ENCODE data around the gene ACSS3.
"Not testable (repeated sequence)": the region's sequence is repeated elsewhere in the genome, so short reads cannot be mapped to it uniquely, and the experiment has no call there.

The ACSS3 gene

DNA sequence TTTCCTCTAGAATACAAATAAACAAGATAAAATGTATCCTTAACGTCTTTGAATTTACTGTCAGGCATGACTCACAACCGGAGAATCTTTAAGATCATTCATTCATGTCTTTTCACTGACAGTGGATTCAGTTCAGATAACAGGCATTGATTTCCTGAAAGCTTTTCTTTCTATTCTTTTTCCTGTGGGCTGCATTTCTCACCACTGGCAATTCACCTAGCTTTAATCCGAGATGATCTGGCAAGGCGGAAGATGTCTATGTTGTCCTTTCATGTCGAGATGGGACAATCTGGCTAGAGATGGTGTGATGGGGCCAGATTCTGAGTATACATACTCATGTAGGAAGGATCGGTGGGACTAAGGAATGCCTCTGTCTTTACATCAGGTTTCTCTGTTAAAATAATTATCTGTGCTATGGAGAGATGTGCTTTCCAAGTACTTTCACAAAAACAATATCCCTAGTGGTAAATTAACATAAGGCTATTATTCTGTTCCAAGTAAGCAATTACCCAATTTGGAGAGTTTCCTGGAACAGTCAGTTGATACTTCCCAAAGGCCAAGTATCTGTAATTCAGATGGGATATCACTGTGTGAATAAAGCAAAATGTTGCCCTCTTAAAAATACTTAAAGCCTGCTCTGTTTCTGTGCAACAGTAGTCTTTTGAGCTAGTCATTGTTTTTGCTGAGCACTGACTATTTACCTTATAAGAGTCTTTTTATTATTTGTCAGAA, 17.8 kb downstream of the ACSS3 start:
- Histone ChIP-seq H3K18ac (ENCODE audit: low read length) (no peak overlapping the region), H2AK5ac (ENCODE audit: low read length) (no peak overlapping the region), H2BK5ac (ENCODE audit: low read length) (no peak overlapping the region), H4K5ac (ENCODE audit: low read length) (no peak overlapping the region), H3K27ac (ENCODE audit: low read depth, low read length) (peak overlapping the region; percentile 37), H3K23ac (ENCODE audit: low read length) (no peak overlapping the region), H3K56ac (ENCODE audit: low read length) (peak overlapping the region; percentile 4), H3K4me2 (ENCODE audit: low read length) (no peak overlapping the region), H2BK15ac (replicated peaks; ENCODE audit: low read depth) (peak overlapping the region; percentile 57), H3K4me3 (ENCODE audit: low read length) (no peak overlapping the region), H3K79me1 (ENCODE audit: low read length) (peaks cover 11% of the 10 kb centered on the region), H2BK120ac (ENCODE audit: low read depth, low read length) (no peak overlapping the region), H3K4me1 (ENCODE audit: control insufficient read depth, low read depth, low read length) (peaks cover 2% of the 10 kb centered on the region), H3K9ac (ENCODE audit: low read length) (no peak overlapping the region), H3K27me3 (ENCODE audit: insufficient read depth, low read length, poor library complexity) (no peaks in the 10 kb centered on the region), H3K4ac (ENCODE audit: low read depth, low read length) (no peak overlapping the region), H3K79me2 (ENCODE audit: control insufficient read depth, insufficient read depth, low read length) (peaks cover 16% of the 10 kb centered on the region), H4K8ac (ENCODE audit: low read depth, low read length) (no peak overlapping the region), H3K36me3 (ENCODE audit: control insufficient read depth, insufficient read depth, low read length) (no peaks in the 10 kb centered on the region)
- WGBS (ENCODE audit: extremely low coverage, insufficient coverage, low lambda C conversion rate): no CpG with 5 or more reads among the region's 6 CpGs
- DNase-seq: peak; percentile 83

DNA sequence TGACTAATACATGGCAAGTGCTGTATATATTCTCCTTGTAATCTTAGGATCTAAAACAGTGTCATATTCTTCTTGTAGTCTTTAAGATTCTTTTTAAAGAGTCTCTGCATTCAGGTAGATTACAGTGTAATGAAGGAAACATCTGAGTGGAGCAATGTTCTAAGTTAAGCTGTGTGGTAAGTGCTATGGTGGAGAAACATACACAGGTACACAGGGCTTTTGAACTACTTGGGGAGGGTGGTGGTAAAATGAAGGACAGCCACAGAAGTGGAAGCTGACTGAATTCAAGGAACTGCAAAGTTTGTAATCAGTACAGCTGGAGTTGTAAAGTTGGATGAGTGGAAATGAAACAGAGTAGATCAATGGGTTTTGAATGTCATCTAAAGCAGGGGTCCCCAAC, 27.8 kb downstream of the ACSS3 start:
- Histone ChIP-seq H2BK5ac (ENCODE audit: low read length) (no peak overlapping the region), H3K36me3 (ENCODE audit: control insufficient read depth, insufficient read depth, low read length) (peaks cover 2% of the 10 kb centered on the region), H3K79me1 (ENCODE audit: low read length) (peaks cover 10% of the 10 kb centered on the region), H3K79me2 (ENCODE audit: control insufficient read depth, insufficient read depth, low read length) (peaks cover 1% of the 10 kb centered on the region), H3K18ac (ENCODE audit: low read length) (no peak overlapping the region), H3K56ac (ENCODE audit: low read length) (no peak overlapping the region), H4K8ac (ENCODE audit: low read depth, low read length) (no peak overlapping the region), H2BK120ac (ENCODE audit: low read depth, low read length) (no peak overlapping the region), H3K4me1 (ENCODE audit: control insufficient read depth, low read depth, low read length) (peaks cover 1% of the 10 kb centered on the region), H3K4ac (ENCODE audit: low read depth, low read length) (no peak overlapping the region), H3K23ac (ENCODE audit: low read length) (no peak overlapping the region), H3K27ac (ENCODE audit: low read depth, low read length) (no peak overlapping the region), H3K9ac (ENCODE audit: low read length) (no peak overlapping the region), H3K27me3 (ENCODE audit: insufficient read depth, low read length, poor library complexity) (no peaks in the 10 kb centered on the region), H3K4me3 (ENCODE audit: low read length) (no peak overlapping the region), H4K5ac (ENCODE audit: low read length) (no peak overlapping the region), H2AK5ac (ENCODE audit: low read length) (no peak overlapping the region), H2BK15ac (replicated peaks; ENCODE audit: low read depth) (no peak overlapping the region), H3K4me2 (ENCODE audit: low read length) (no peak overlapping the region)
- DNase-seq: no peak

DNA sequence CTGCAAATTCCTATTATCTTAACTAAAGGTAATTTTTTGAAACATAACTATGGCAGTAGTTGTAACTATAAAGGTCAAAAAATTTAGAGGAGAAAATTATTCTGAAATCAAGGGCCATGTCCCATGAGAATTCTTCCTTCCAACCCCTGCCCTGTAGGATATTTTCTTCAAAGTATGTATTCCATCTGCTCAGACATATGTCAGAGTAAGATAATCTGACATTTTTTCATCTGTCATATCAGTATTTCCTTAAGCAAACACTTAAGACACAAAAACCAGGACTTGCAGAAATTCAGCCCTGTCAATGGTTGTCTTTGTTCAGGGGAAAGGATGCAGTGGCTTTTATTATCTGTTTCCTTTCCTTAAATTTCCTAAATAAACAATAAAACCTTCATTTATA, 36.3 kb downstream of the ACSS3 start:
- no peak overlapping the region for H3K9ac ChIP-seq (ENCODE audit: low read length)
- H4K5ac ChIP-seq (ENCODE audit: low read length): no peak overlapping the region
- no peak overlapping the region for H3K27ac ChIP-seq (ENCODE audit: low read depth, low read length)
- no peak overlapping the region for H2BK5ac ChIP-seq (ENCODE audit: low read length)
- no peaks in the 10 kb centered on the region for H3K79me2 ChIP-seq (ENCODE audit: control insufficient read depth, insufficient read depth, low read length)
- H3K4me3 ChIP-seq (ENCODE audit: low read length): no peak overlapping the region
- no peak overlapping the region for H3K4me2 ChIP-seq (ENCODE audit: low read length)
- H3K4ac ChIP-seq (ENCODE audit: low read depth, low read length): no peak overlapping the region
- H2BK15ac ChIP-seq (replicated peaks; ENCODE audit: low read depth): no peak overlapping the region
- DNase-seq: no peak
- no peak overlapping the region for H3K23ac ChIP-seq (ENCODE audit: low read length)
- no peak overlapping the region for H2BK120ac ChIP-seq (ENCODE audit: low read depth, low read length)
- peaks cover 2% of the 10 kb centered on the region for H3K36me3 ChIP-seq (ENCODE audit: control insufficient read depth, insufficient read depth, low read length)
- H3K18ac ChIP-seq (ENCODE audit: low read length): no peak overlapping the region
- H3K79me1 ChIP-seq (ENCODE audit: low read length): no peaks in the 10 kb centered on the region
- no peaks in the 10 kb centered on the region for H3K4me1 ChIP-seq (ENCODE audit: control insufficient read depth, low read depth, low read length)
- H2AK5ac ChIP-seq (ENCODE audit: low read length): no peak overlapping the region
- H3K27me3 ChIP-seq (ENCODE audit: insufficient read depth, low read length, poor library complexity): no peaks in the 10 kb centered on the region
- no peak overlapping the region for H4K8ac ChIP-seq (ENCODE audit: low read depth, low read length)
- no peak overlapping the region for H3K56ac ChIP-seq (ENCODE audit: low read length)

DNA sequence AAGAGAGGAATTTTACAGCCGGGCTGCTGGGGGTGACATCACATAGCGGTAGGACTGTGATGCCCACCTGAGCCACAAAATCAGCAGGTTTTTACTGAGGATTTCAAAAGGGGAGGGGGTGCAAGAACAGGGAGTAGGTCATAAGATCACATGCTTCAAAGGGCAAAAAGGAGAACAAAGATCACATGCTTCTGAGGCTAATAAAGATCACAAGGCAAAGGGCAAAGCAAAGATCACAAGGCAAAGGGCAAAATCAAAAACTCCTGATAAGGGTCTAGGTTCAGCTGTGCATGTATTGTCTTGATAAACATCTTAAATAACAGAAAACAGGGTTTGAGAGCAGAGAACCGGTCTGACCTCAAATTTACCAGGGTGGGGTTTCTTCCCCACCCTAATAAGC, 41.2 kb downstream of the ACSS3 start:
- not testable (repeated sequence) for H3K4me3 ChIP-seq (ENCODE audit: low read length); H3K27ac ChIP-seq (ENCODE audit: low read depth, low read length); H3K4me2 ChIP-seq (ENCODE audit: low read length); H3K4ac ChIP-seq (ENCODE audit: low read depth, low read length); H3K79me1 ChIP-seq (ENCODE audit: low read length); H3K56ac ChIP-seq (ENCODE audit: low read length); H3K9ac ChIP-seq (ENCODE audit: low read length); H4K5ac ChIP-seq (ENCODE audit: low read length); H3K4me1 ChIP-seq (ENCODE audit: control insufficient read depth, low read depth, low read length); H2BK5ac ChIP-seq (ENCODE audit: low read length); H4K8ac ChIP-seq (ENCODE audit: low read depth, low read length); H2BK120ac ChIP-seq (ENCODE audit: low read depth, low read length); H3K18ac ChIP-seq (ENCODE audit: low read length); H2BK15ac ChIP-seq (replicated peaks; ENCODE audit: low read depth); H3K36me3 ChIP-seq (ENCODE audit: control insufficient read depth, insufficient read depth, low read length); H3K27me3 ChIP-seq (ENCODE audit: insufficient read depth, low read length, poor library complexity); DNase-seq; H3K23ac ChIP-seq (ENCODE audit: low read length); H2AK5ac ChIP-seq (ENCODE audit: low read length); H3K79me2 ChIP-seq (ENCODE audit: control insufficient read depth, insufficient read depth, low read length)
- WGBS (ENCODE audit: extremely low coverage, insufficient coverage, low lambda C conversion rate): no CpG with 5 or more reads among the region's 3 CpGs

DNA sequence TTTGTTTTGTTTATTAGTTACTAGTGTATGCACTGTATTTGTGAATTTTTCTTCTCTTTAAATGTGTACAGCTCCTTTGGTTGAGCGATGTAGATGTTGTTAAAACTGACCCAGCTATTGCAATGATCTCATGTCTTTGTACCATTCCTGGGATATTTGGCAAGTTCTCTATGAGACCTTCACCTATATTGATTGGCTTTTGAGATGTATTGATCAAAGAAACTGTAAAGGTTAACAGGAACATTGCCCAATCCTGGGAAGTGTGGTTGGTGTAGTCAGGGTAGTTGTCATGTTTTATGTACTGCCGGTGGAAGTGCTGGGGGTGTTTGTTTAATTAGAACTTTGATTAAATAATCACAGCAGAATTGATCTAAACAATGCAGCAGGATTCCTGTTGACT, 43.1 kb downstream of the ACSS3 start:
- no peaks in the 10 kb centered on the region for H3K36me3 ChIP-seq (ENCODE audit: control insufficient read depth, insufficient read depth, low read length)
- no peak overlapping the region for H3K27ac ChIP-seq (ENCODE audit: low read depth, low read length)
- no peak overlapping the region for H3K4me3 ChIP-seq (ENCODE audit: low read length)
- no peak overlapping the region for H2BK5ac ChIP-seq (ENCODE audit: low read length)
- H3K79me1 ChIP-seq (ENCODE audit: low read length): peaks cover 3% of the 10 kb centered on the region
- H4K5ac ChIP-seq (ENCODE audit: low read length): no peak overlapping the region
- H3K4ac ChIP-seq (ENCODE audit: low read depth, low read length): no peak overlapping the region
- H4K8ac ChIP-seq (ENCODE audit: low read depth, low read length): no peak overlapping the region
- no peak overlapping the region for H3K4me2 ChIP-seq (ENCODE audit: low read length)
- WGBS (ENCODE audit: extremely low coverage, insufficient coverage, low lambda C conversion rate): no CpG with 5 or more reads among the region's 2 CpGs
- no peaks in the 10 kb centered on the region for H3K79me2 ChIP-seq (ENCODE audit: control insufficient read depth, insufficient read depth, low read length)
- H3K56ac ChIP-seq (ENCODE audit: low read length): no peak overlapping the region
- H2AK5ac ChIP-seq (ENCODE audit: low read length): no peak overlapping the region
- no peak overlapping the region for H3K9ac ChIP-seq (ENCODE audit: low read length)
- no peak overlapping the region for H2BK15ac ChIP-seq (replicated peaks; ENCODE audit: low read depth)
- no peak overlapping the region for H3K23ac ChIP-seq (ENCODE audit: low read length)
- H3K18ac ChIP-seq (ENCODE audit: low read length): no peak overlapping the region
- H3K27me3 ChIP-seq (ENCODE audit: insufficient read depth, low read length, poor library complexity): no peaks in the 10 kb centered on the region
- no peak for DNase-seq
- no peaks in the 10 kb centered on the region for H3K4me1 ChIP-seq (ENCODE audit: control insufficient read depth, low read depth, low read length)
- no peak overlapping the region for H2BK120ac ChIP-seq (ENCODE audit: low read depth, low read length)

DNA sequence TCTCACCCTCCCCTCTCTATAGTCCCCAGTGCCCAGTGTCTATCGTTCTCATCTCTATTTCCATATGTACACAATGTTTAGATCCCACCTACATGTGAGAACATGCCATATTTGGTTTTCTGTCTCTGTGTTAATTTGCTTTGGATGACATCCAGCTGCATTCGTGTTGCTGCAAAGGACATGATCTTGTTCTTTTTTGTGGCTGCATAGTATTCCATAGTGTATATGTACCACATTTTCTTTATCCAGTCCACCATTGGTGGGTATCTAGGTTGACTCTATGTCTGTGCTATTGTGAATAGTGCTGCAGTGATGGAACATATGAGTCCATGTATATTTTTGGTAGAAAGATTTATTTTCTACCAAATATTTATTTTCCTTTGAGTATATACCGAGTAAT, 45.7 kb downstream of the ACSS3 start:
- Histone ChIP-seq H2AK5ac (ENCODE audit: low read length) (no peak overlapping the region), H3K56ac (ENCODE audit: low read length) (no peak overlapping the region)

More for the DNA sequence above, 45.7 kb downstream of the ACSS3 start:
- no peak overlapping the region for H3K9ac ChIP-seq (ENCODE audit: low read length)
- H2BK5ac ChIP-seq (ENCODE audit: low read length): no peak overlapping the region
- no peak overlapping the region for H2BK15ac ChIP-seq (replicated peaks; ENCODE audit: low read depth)
- no peak overlapping the region for H3K23ac ChIP-seq (ENCODE audit: low read length)
- no peak overlapping the region for H2BK120ac ChIP-seq (ENCODE audit: low read depth, low read length)
- H3K18ac ChIP-seq (ENCODE audit: low read length): no peak overlapping the region
- no peak overlapping the region for H3K4me2 ChIP-seq (ENCODE audit: low read length)
- H3K36me3 ChIP-seq (ENCODE audit: control insufficient read depth, insufficient read depth, low read length): no peaks in the 10 kb centered on the region
- no peak overlapping the region for H3K4ac ChIP-seq (ENCODE audit: low read depth, low read length)
- H3K27me3 ChIP-seq (ENCODE audit: insufficient read depth, low read length, poor library complexity): no peaks in the 10 kb centered on the region
- no peak overlapping the region for H4K5ac ChIP-seq (ENCODE audit: low read length)
- no peaks in the 10 kb centered on the region for H3K79me2 ChIP-seq (ENCODE audit: control insufficient read depth, insufficient read depth, low read length)
- H4K8ac ChIP-seq (ENCODE audit: low read depth, low read length): no peak overlapping the region
- no peak overlapping the region for H3K4me3 ChIP-seq (ENCODE audit: low read length)
- H3K4me1 ChIP-seq (ENCODE audit: control insufficient read depth, low read depth, low read length): no peaks in the 10 kb centered on the region
- no peak for DNase-seq
- H3K79me1 ChIP-seq (ENCODE audit: low read length): peaks cover 3% of the 10 kb centered on the region
- H3K27ac ChIP-seq (ENCODE audit: low read depth, low read length): no peak overlapping the region
- no CpG with 5 or more reads among the region's 3 CpGs for WGBS (ENCODE audit: extremely low coverage, insufficient coverage, low lambda C conversion rate)

Measured in mesendoderm (in vitro differentiated cells).